Midbrain (tissue), 1 donor: ENCODE results near the gene ATP23.

Experiments
- DNase-seq: peaks from one replicate; lab custom pipeline; 2025; lab: John Stamatoyannopoulos, UW

The ATP23 gene

DNA sequence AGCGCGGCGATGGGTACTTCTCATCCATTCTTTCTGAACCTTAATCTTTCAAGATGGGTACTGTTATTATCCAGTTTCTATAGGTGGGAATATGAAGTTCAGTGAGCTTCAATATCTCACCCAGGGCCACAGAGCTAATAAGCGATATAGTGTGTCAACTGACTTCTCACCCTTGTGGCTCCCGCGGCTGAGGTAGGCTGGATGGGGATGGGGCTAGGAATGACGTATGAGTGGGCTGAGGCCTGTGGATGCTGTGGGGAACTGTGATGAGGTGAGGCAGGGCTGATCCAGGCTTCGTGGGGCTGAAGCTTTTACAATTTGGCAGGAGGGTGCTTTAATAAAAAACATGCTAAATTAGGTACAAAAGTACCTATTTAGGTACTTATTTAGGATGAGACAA lies 32.9 kb upstream of the ATP23 start:
- DNase-seq, result no peak

DNA sequence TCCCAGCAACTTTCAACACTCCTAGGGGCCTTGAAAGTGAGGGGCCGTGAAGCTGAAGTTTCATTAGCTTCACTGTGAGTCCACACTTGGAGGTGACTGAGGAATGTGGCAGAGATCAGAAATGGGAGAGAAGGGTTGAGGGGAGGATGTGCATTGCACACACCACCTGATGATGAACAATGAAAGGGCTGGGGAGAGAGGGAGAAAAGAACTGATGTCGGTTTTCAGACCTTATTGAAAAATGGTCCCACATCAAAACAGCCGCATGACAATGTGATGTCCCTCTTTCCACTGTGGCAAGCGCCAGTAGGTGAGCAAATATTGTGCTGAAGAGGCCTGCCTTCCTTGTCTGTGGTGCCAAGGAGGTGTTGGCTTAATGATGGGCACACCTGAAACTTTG lies 32.3 kb upstream of the ATP23 start:
- DNase-seq, result no peak

DNA sequence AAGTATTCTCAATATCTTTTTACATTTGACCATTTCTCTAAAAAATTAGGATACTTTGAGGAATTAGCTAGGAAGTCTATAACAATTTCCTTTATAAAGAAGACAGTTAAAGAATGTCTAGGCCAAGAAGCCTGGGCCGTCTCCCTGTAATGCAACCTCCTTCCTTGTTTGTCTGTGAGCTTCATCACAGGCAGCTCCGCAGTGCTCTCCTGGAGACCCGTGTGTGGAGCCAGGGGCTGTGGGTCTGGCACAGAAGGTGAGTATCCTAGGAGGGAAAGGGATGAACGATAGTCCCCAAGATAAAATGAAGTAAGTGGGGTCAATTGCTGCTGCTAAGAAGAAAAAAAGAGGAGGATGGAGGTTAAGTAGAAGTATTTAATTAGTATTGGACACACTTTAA lies 31.8 kb upstream of the ATP23 start:
- no peak for DNase-seq

DNA sequence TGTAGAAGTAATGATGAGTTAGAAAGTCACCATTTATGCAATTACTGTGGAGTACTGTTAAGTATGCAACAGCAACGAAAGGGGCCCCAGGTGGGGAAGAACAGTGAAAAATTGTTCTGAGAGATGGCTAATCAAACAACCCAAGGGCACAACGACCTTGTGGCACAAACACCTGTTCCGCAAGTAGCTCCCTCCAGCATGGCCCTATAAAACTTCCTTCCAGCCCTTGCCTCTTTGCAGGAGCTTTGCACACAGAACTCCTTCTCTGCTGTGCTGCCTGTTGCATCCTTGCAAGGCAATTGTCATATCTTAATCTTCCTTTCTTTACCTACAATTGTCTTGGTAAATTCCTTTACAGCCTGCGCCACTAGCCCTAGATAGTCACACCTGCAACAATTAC lies 23.2 kb upstream of the ATP23 start:
- no peak for DNase-seq

DNA sequence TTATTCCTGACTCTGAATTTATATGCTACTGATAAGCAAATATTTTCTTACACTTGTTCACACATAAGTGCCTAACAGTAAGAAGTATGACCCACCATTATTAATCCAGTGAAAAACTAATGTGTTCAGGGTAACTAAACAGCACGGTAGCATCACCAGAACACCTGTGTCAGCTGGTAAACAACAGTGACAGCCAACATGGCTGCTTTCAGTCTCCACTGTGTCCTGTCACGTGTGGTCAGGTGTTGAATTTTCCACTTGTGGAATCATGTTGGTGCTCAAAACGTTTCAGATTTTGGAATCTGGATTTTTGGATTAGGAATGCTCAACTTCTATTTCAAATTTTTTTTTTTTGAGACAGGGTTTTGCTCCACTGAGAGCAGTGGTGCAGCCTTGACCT lies 14.3 kb upstream of the ATP23 start:
- DNase-seq, result no peak

DNA sequence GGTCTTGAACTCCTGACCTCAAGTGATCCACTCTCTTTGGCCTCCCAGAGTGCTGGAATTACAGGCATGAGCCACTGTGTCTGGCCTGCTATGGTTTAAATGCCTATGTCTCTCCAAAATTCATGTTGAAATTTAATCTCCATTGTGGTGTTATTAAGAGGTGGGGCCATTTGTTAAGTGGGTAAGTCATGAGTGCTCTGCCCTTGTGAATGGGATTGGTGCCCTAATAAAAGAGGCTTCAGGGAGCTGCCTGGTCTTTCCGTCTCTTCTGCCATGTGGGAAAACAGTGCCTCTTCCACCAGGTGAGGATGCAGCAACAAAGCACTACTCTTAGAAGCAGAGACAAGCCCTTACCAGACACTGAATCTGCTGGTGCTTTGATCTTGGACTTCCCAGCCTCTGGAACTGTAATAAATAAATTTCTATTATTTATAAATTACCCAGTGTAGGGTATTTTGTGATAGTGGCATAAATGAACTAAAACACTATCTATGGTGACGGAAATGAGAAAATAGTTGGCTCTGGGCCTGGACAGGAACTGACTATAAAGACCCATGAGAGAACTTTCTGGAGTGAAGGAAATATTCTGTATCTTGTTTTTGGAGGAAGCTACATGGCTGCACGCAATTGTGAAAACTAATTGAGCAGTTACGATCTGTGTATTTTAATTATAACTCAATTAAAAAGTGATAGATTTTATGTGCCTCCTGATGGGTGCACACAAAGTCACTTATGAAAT lies 12.1 kb upstream of the ATP23 start:
- DNase-seq, result no peak

DNA sequence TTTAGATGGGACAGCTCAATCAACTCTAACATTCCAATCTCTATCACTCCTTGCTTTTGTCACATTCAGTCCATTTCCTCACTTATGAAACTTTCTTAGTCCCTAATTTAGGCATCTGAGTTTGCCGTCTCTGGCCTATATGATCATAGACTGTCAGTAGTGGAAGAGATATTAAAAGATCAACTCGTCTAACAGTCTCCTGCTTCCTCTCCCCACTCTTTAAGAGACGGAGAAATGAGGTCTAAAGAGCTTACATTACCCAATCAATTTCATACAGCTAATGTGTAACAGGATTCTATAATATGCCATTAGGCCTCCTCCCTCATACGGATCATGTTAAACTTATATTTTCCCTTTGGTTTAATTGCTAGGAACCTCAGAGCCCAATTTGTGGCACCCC lies 6.5 kb upstream of the ATP23 start:
- no peak for DNase-seq

DNA sequence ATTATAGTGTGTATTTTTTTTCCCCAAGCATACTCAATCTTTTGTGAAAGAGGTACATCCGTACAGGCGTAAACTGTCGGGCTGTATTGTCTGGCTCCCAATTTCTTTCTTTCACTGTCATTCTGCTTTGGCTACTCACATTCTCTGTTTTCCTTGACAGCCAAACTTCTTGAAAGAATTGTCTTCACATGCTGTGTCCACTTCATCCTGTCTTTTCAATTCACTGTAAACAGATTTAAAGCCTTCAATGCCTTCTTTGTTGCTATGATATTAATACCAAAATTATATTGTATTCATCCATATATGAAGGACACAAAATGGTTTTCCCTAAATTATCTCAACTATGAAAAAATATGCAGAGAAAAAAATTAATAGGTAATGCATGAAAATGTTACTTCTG lies 6.0 kb upstream of the ATP23 start:
- no peak for DNase-seq

DNA sequence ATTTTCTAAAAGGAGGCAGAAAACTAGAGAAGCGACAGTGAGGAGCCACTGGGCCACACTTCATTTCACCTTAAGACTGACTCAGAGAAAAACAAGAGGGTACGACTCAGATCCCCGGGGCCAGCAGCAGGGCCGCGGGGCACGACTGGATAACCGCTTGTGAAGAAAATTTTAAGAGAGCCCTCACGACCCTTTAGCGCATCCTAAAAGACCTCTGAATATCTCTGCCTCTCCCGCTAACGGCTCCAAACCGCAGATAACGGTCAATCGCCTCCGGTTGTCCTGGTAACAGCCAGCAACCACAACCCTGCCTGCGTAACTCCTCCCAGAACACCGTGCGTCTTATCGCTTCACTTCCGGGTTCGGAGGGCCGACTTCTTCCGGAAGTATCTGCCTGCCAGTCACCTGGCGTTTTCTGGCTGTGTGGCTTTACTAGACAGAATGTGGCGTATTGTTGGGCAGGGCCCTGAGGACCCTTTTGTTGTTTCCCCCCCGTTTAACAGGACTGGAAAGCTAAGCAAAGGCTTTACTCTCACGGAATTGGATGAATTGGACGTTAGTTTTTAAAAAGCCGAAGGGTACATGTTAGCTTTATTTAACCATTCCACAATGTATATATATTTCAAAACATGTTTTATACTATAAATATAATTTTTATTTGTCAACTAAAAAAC lies 5.4 kb upstream of the ATP23 start:
- DNase-seq, result peak; percentile 91

DNA sequence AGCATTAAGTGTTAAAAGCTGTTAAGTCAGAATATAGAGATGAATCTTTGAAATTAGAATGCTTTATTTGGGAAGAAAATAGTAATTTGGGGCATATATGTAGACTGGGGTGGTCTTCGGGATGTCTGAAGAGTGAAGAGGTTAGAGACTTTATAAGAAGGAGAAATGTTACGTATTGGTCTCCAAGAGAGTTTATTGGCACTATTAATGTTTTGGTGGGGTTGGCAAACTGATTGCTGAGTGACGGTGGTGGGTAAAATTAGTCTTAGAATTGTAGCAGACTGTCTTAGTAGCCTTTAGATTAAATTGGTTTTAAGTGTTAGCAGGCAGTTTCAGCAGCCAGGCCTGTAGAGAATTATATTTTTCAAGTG lies 4.9 kb upstream of the ATP23 start:
- no peak for DNase-seq

DNA sequence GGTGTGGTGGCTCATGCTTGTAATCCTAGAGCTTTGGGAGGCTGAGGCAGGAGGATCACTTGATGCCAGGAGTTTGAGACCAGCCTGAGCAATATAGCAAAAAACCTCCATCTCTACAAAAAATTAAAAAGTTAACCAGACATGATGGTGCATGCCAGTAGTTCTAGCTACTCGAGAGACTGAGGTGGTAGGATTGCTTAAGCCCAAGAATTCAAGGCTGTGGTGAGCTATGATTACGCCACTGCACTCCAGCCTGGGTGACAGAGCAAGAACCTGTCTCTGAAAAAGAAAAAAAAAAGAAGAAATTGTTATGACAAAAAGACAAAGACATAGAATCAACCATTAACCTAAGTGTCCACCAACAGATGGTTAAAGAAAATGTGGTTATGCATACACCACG lies 2.1 kb upstream of the ATP23 start:
- DNase-seq, result no peak

DNA sequence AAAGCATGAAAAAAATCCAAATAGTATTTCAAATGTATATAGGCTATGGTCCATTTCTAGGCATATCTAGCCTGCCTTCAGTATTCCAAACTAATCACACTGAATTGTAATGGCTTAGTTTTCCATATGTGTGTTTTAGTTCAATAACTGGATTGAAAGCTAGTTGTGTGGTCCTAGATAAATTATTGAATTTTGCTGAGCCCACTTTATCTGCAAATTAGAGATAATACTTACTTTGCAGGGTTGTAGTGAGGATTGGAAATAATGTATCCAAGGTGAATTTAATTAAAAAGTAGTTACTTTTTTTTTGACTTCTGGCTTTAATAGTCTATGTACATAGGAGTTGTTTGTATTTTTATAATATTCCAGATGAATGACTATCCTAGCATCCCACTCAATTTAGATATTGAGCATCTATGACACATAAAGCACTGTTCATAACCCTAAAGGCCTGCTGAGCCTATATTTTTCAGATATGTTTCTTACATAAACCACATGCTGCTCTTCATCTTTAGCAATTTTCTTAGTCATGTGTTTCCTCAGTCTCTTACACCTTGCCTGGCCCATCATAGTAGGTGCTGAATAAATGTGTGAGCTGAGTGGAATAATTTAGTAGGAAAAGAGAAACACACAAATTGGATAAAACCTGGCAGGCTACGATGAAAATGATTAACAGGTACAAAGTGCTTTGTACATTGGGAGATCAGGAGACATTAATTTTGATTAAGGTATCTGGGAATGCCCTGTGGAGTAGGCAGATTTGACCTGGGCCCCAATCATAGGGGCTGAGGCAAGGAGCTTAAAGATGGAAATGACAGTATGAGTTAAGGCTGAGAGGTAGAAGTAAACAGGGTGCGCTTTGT lies 1.1 kb upstream of the ATP23 start:
- no peak for DNase-seq

DNA sequence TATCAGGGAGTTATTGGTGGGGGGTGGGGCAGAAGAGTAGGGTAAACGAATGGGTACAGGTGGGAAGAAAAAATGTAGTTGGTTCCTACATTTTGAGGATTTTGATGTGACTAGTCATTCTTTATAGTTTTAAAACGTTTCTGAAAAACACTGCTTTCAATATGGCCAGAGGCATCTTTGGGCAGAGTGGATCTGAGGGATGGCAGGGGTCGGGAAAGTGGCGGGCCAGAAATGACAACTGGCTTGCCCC lies 527 bp upstream of the ATP23 start:
- DNase-seq, result no peak

DNA sequence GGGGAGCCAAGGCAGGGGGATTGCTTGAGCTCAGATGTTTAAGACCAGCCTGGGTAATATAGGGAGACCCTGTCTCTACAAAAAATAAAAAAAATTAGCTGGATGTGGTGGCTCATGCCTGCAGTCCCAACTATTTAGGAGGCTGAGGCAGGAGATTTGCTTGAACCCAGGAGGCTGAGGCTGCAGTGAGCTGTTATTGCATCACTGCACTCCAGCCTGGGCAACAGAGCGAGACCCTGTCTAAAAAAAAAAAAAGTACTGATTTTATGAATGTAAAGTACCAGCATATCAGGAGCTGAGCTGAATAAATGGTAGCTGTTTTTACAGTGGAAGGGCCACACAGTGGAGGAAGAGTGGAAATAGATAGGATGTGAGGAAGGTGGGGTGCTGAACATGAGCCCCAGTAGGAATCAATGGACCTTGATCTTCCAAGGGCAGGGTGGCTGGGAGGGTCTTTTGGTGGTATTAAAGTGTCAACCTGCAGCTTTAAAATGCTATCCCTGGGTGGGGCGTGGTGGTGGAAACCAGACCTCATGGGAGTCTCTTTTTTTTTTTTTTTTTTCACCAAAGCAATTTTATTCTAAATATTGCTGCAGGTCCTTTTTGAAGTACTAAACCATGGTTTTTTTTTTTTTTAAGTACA lies 2.2 kb downstream of the ATP23 start:
- DNase-seq, result no peak

DNA sequence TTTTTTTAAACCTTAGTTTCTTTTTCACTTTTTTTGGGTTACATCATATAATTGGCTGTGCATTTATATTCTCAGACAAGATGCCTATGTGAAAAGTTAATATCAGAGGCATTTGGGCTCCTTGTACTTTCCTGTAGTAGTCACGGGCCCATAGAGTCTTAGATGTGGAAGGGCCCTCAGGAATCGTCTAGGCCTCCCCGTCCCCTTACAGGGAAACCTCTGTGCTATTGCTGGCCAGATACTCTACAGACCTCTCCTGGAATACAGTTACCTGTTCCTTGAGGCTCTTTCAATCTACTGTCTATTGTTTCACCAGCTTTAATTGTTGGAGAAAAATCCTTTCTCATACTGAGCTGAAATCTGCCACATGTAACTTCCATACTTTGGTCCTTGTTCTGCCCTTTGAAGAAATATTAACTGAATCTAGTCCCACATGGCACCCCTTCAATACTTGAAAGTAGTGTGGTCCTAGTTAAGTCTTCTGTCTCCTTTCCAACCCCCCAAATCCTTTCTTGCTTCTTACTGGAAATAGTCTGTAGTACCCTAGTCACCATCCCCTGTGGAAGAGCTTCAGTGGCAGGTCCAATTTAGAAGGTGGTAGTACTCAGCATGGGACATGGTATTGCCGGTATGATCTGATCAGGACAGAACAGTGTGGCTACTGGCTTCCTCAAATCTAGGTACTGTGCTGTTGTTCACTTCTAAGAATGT lies 3.1 kb downstream of the ATP23 start:
- DNase-seq, result no peak

DNA sequence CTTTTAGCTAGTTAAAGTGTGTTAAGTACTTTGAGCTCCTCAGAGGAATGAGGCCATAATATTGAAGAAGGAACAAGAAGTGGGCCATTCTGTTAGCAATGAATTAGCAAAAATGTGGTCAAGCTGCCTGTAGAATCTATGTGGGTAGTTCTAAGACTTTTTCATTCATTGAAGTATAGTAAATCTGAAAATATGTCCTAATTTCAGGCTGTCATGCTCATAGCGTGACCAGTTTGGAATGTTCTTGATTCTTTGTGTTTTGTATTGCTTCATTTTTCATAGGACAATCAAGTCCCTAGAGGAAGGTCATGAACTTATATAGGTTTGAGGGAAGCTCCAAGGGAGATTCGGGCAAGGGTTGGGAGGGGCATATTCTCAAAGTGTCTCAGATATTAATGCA lies 11.4 kb downstream of the ATP23 start:
- DNase-seq, result no peak

DNA sequence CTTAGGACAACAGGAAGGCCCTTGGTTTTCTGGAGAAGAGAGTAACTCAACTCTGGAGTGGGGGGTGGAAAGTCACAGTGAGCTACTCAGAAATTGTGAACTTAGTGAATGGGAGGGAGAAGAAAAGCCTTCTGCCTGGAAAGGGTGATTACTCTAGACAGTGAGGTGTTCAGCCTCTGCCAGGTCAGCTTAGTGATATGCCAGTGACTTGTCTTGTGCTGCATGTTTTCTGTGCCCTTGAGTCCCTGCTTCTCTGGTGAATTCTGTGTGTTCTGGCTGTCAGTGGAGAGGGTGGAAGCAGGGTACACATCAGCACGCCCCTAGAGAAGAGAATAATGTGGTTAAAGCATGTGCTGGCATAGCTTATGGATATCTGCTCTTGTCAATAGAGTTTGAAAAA lies 13.4 kb downstream of the ATP23 start:
- no peak for DNase-seq

DNA sequence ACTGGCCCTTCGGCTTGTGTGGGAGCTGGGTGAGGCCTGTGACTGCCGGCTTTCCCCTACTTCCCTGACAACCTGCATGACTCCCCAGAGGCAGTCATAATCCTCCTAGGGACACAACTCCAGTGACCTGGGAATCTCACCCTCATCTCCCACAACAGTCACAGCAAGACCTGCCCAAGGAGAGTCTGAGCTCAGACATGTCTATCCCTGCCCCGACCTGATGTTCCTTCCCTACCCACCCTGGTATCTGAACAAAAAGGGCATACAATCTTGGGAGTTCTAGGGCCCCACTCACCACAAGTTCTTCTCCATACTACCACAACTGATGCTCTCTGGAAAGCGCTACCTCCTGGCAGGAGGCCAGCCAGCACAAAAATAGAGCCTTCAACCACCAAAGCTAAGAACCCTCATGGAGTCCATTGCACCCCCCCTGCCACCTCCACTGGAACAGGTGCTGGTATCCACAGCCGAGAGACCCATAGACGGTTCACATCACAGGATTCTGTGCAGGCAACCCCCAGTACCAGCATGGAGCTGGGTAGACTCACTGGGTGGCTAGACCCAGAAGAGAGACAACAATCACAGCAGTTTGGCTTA lies 16.8 kb downstream of the ATP23 start:
- DNase-seq, result no peak

DNA sequence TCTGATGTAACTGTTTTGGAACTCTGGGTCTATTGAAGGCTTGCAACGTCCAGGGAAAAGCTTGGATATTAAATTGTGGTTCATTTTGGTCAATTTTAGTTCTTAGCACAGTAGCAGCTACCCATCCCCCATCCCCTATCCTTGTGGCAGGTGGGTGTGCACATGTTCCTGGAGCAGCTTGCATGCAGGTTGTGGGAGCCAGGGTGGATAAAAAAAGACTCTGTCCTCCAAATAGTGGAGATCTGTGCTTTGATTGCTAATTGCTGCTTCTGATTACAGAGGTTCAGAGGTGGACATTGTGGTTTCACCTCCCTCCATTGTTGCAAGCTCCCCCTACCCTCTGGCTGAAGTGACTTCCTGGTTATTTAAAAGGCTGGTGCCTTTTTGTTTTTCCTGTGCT lies 23.1 kb downstream of the ATP23 start:
- DNase-seq, result no peak

DNA sequence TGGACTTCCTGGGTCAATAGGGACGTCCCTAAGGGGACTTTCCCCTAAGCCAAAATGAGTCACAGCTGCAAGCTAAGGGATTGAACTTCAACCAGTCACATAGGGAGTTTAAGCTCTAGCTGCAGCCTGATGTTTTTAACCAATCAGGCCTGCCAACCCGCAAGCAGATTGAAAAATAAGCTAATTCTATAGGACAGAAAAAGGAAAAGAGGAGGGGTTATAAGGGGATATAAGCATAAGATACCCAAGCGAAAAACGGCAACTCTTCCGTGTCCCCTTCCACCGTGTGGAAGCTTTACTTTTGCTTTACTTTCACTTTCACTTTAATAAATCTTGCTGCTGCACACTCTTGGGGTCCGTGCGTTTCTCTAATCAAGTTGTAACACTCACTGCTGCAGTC lies 24.4 kb downstream of the ATP23 start:
- DNase-seq, result no peak

DNA sequence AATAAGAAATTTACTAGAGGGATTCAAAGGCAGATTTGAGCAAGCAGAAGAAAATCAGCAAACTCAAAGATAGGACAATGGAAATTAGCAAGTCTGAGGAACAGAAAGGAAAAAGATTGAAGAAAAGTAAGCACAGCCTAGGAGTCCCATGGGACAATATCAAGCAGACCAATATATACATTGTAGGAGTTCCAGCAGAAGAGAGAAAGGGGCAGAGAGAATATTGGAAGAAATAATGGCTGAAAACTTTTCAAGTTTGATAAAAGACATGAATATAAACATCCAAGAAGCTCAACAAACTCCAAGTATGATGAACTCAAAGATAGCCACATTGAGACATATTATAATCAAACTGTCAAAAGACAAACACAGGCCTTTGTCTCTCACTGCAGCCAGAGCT lies 25.2 kb downstream of the ATP23 start:
- DNase-seq, result no peak
